CD4-positive, alpha-beta T cell treated with Interleukin-15 for 4 hours (primary cell): ENCODE measurements around the gene LPP.

ENCODE experiments used
- DNase-seq: peaks from one replicate; pipeline ENCODE4 v3.0.0-alpha.2; 2020; ENCODE audit warnings: low spot score

The LPP gene

DNA sequence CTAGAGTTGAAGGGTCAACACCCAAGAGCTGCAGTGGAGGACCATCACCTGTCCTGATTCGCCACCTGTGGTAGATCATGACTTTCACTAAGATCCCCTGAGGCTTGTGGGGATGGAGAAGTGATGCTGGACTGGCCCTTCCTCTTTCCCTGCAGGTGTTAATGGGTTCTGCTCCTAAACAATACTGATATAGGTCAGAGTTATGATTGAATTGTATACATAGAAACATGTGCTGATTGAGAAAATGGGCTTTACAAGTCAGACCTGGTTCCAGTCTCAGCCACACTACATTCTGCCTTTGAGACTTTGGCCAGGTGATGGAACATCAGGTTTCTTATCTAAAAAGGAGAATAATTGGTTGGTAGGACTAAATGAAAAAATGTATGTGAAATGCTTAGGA, 598.9 kb downstream of the LPP start:
- no peak for DNase-seq

DNA sequence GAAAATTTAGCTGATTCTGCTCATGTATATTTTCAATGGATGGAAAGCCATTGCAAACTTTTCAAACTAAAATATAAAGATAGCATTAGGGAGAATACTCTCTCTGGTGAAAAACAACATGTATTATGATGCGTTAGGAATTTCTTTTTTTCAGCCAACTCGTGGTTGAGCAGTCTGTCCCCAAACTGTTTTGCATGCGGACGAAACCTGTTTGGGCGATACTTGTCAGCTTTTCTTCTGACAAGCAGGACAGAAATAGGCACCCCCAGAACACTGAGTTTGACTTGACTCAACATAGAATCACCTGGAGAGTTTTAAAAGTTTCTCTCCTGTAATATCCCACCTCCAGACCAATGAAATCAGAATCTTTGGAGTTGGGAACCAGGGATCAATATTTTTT, 600.3 kb downstream of the LPP start:
- no peak for DNase-seq

DNA sequence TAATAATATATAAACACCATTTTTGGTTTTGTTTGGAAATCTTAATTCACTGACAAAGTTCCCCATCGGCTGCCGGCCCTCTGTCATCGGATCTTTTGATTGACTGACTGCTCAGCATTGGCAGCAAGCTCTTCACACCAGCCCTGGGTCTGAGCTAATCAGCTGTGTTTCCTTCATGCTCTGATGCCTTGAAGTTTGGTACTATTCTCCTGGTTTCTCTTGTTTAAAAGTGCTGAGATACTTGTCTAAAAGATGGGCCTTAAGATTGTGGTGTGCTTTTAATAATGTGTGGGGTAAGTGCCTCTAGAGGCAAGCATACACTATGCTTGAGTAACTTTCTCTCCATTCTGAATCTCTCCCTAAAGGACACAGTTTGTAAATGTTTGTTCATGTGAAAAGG, 602.3 kb downstream of the LPP start:
- no peak for DNase-seq

DNA sequence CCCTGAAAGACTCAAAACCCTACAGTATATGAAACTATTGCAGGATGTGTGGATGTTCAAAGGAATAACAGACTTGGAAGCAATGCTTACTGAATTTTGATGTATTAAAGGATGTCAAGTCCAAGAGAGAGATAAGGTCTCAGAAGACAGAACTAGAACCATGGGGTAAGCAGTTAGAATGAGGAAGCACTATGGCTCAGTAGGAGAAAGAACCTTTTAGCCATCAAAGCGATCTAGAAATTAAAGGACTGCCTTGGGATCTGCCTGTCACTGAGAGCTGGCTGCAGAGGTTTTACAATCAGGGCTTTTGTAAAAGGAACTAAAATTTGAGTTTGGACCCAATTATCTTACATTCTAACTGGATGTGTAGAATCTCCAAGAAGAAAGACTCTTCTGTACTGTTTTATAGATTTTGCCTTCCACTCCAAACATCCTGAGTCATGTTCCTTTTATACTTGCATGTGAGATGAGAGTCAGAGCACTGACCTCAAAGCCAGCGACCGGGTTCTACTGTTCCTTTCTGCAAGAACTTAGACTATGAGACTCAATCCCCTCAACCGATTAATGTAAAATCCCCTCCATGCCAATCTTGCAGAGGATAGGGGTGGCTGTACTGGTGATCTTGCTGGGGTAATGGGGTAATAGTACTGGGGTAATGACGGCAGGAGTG, 605.5 kb downstream of the LPP start:
- DNase-seq: no peak

DNA sequence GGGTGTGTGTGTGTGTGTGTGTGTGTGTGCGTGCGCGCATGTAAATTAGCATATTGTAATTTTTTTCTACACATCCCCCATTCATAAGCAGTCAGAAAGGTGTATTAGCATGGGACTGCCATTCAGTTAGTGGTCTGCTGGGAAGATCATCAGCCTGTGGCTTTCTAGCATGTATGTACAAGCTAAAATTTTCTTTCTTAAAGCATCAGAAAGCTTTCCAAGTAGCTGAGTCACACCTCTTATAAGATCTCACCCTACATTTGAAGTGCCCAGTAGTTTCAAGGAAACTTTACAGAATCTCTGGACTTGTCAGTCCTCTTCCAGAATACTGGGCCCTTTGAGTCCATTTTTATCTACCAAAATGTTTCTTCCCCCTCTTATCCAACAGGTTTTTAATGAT, 606.5 kb downstream of the LPP start:
- no peak for DNase-seq

DNA sequence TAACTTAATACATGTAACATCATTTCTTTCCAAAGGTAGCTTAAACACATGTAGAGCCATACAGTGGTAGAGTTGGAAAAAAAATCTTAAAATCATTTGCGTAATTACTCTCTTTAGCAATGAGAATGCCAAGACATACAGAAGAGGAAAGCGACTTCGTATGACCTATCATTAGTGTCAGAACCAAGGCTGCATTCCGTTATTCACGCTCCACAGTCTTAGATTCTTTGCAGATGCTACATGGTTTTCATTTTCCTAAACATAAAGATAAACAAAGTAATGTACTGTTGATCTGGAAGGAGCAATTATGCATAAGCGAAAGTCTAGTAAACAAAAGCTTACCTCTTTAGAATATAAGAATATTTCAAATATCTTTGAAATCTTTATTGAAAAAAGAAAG, 607.5 kb downstream of the LPP start:
- DNase-seq: no peak

DNA sequence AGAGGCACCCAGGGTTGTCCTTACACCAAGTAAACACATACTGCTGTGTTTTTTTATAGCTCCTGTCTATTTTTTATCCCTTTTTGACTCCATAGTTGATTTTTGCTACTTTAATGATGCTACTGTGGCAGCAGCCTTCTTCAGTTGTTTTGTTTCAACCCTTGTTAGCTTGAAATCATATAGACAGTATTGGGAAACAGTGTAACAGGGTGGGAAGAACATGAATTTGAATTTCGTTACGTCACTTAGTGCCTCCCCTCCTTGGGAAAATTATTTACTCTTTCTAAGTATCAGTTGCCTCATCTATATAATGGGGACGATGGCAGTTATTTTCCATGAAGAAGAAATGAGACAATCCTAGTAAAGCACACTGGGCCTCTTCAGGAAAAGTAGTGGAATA, 608.0 kb downstream of the LPP start:
- no peak for DNase-seq

DNA sequence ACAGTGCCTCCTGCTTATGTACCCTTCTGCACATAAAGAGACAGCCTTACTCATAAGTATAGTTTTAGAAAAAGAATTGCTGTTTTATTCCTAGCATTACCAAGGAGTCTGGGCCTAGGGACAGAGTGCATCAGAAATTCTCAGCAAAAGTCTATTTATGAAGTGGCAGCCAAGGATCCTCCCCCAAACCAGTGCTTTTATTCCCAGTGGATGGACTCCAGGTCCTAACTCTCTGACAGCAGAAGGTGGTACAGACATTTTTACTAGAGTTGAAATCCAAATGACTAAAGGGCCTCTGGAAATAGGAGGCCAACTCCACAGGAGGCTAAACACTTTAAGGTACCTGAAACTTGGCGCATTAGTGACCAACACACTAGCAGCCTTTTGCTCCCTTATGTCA, 610.7 kb downstream of the LPP start:
- no peak for DNase-seq

DNA sequence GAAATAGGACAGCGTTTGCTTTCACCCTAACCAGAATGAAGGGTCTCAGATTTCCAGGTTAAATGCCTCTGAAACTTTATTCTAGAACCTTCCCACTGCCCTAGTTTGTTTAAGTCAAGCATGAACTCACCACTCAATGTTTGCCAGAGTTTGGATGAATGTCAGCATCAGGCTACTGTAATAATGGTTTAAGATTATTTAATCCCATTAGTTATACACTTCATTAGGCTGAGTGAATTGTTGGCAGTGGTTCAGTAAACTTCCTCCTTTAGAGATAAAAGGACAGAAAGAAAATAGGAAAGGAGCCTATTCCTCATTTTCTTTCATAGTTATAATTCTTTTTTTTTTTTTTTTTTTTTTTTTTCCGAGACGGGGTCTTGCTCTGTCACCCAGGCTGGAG, 615.9 kb downstream of the LPP start:
- DNase-seq: no peak

DNA sequence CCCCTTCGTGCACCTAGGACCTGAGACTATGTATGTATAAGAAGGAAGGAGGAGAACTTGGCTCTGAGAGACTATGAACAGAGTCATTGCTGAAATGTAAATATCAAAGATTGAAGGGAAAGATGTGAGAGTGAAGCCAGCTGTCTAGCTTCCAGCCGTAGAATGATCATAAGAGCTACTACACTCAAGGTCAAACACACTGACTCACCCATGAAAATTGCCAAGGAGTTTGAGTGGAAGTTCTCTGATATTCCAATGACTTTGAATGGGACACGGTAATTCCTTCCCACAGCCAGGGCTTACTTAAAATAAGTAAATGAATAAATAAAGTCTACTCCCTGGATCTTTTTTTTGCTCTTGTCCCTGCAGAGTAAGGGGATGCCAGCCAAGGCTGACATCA, 618.9 kb downstream of the LPP start:
- DNase-seq: no peak

DNA sequence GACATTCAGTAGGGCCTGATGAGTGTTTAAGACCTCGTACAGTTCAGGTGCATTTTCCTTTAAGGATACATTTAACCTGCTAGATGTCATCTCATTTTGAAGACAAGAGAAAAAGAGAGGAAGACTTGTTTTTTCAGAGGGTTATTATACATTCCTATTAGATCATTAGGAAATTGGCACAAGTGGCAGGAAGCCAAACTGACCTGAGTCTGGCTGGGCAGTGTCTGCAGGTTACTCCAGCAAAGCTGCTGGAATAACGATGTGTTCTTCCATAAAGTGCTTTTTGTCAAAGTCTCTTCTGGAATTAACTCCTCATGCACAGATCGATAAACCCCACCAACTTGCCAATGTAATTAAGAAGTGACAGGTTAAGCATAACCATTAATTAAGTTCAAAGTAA, 621.5 kb downstream of the LPP start:
- DNase-seq: no peak

DNA sequence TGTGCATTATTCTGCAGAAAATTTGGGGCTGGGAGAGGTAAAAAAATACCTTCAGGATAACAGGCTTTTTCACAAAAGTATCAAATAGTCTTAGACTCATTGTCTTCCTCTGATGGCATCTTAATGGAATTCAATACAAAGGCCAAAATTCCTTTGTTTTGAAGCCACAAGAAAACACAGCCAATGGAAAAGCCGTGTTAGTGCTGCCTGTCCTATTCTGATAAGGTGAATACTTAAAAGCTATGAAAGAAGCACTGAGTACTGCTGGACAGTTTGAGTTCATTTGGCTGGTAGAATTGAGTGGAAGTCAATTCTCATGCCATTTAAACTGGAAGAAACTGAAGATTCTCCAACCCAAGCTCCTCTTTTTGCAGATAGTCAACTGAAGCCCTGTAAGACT, 622.5 kb downstream of the LPP start:
- no peak for DNase-seq

DNA sequence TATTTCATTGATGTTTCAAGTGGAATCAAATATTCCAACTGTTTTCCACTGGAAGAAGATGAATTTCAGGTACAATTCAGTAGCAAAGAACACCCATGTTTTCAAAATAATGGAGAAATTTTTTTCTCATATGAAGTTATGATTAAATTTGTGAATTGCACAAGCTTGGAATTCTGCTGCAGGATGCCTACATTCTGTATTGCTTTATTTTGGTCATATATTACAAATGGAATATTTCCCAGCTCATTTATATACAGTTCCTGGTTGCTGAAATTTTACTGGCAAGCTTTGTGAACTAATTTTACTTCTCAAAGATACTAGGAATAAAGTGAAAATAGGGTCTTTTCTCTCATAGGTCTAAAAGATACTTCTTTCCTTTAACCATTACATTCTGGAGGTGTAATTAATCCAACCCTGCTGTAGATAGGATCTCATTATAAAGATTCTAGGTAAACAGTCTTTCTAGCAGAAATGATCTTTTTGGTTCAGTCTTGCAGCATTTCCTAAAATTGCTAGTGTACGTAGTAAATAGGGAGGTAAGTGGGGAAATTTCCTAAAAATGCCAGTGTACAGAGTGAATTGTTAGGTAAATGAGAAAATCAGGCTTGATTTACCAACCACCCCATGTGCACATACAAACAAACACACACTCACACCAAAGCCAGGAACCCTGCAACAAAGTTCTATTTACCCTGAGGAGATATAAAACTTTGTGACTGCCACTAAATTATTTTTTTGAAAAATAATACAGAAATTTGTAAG, 624.3 kb downstream of the LPP start:
- no peak for DNase-seq

DNA sequence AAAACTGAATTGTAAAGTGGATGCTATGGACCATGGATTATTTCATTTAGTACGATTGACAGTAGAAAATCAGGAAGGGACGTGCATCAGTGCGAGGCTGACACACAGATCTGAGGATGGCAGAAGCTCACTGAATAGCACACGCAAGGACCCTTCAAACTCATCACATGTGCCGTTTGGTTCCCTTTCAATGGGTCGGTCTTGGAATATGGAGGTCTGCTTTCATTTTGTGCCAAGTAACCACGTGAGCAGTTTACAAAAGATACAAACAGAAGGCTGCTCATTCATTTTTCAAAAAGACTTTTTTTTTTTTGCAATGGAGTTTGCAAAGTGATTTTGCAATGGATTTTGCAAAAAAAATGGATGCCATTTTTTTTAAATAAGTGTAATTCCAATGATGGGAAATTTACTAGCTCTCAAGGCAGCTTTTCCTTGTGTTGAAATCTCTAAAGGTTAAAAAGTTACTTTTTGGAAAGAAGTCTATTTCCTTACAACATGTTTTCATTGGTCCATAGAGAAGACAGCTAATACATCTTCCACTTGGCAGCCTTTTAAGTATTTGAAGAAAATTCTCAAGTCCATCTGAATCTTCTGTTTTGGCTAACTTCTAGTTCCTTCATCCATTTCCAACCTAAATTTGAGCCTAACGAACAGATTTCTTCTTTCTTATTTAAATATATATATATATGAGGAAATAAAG, 625.5 kb downstream of the LPP start:
- DNase-seq: no peak

DNA sequence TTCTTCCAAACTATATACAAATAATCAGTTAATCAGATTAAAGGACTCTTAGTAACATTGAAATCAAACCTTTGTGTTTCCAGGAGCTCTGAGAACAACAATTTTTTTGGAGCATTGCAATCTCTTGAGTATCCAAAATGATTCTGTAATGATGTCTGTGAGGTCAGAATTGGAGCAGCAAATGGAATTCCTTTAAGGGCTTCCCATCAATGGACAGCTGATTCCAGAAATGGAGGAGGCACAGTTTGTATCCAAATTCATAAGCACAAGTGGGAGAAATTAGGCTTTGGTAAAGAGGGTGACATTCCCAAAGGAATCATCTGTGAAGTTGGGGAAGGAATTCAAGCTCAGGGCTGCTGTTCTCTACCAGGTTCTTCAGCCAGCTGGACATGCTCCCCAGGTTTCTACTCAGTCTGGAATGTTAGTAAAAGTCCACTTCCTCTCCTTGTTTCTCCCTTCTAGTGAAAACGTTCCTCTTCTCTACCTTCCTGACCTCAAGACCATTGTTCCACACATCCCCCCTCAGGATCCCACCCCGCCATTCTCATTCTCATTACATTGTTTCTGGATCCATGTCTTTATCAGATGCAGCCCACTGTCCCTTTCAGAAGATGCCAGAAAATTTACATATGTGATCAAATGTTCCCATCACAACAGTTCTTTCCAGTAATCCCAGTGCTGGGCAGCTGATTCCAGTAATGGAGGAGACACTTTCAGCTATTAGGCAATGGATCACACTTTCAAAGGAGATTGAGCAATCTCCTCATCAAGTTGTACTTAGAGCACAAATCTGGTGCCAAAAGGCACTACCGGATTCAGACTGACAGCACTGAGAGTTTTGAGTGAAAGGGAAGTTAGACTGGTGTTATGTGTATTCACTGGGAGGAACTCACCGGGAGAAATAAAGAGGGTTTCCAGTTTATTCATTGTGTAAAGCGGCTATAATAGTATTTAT, 626.5 kb downstream of the LPP start:
- no peak for DNase-seq

DNA sequence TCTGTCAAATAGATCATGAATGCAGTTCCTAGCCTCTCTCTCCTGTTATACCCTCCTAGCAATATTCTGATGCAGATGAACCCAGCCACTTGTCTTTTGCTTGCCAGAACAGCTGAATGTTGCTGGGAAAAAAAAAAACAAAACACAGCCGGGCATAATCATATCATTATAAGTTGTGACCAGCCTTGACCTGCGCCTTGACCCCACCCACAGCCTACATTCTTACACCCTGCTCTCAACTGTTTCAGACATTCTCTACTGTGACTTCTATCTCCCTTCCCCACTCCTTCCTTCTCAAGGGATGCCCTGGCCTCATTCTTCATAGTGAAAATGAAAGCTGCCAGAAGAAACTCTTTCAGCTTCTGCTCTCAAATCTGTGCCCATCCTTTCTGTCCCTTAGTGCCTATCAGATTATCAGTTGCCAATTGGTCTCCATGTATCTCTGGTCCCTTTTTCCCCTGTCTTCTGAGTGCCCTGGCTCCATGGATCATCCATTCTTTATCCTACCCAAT, 628.7 kb downstream of the LPP start:
- DNase-seq: no peak

DNA sequence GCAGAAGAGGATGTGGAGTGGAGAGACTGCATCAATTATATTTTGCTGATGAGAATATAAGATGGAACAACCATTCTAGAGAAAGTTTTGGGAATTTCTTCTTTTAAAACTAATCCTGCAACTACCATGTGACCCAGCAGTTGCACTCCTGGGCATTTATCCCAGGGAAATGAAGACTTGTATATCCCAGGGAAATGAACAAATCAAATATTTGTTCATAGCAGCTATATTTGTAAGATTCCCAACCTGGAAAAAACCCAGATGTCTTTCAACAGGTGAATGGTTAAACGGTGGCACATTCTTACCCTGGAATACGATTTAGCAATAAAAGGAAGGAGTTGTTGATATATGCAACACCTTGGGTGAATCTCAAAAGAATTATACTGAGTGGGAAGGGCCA, 632.5 kb downstream of the LPP start:
- DNase-seq: no peak

DNA sequence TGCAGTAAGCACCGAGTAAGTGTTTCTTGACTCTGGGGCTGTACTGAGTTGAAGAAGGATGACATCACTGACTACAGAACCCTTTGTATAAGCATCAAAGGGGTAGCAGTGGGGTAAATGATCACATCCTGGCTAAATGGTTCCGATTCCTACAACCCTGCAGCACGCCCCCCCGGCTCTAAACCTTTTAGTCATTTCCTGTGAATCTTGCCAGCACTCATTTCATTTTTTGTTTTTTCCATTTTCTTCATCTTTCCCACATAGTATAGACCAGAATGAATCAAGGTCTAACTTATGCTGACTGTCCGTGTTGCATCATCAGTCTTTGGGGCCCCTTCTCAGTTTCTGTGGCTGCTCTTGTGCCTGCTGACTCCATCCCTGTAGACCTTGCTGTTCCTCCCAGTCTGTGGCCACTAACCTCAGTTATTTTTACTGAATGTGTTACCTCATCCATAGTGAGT, 634.7 kb downstream of the LPP start:
- DNase-seq: peak; percentile 48

DNA sequence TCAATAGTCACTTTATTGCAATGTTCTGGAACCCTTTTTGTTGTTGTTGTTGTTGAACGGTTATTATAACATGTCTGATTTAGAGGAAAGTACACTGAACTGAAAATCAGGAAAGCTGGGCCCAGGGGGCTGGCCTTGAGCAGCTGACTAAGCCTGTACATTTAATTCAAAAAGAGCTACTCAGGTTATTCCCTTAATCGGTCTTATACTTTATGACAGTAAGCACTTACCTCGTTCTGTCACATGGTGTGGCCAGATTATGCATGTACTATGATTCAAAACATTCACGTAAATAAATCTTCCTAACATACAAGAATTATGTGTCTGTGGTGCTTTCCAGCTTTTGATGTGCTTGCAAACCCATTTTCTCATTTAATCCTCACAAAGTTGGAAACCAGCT, 635.3 kb downstream of the LPP start:
- no peak for DNase-seq

DNA sequence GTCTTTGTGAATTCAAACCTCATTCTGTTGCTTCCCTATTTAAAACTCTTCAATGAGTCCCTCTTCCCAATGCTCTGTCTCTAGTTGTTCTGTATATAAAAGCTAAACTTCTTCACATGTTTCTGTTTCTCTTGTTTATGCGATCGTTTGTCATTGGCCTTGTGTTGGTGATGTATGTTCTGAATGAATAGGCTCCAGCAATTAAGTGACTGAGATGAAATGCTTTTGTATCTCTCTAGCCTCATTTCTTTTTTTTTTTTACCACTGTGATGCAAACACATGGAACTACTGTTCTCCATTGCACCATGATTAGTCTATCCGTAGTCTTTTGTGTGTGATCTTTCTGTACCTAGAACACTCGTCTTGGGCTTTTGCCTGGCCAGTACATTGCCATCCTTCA, 637.4 kb downstream of the LPP start:
- no peak for DNase-seq

DNA sequence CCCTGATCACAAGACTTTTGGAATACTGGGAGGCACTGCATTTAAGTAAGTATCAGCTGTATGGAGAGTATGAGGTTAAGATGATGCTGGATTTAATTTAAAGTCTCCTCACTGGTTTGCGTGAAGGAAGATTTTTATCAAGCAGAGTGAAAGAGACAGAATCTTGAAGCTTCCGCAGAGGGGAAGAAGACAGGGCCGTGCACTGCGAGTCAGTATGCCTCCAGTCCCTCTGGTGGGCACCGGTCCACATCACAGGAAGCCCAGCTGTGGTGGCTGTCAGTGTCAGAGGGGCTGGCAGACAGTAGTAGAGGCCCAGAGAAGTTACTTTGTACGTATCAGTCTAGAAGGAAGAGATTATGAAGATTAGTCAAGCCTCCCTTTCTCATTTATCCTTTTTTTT, 638.8 kb downstream of the LPP start:
- no peak for DNase-seq

DNA sequence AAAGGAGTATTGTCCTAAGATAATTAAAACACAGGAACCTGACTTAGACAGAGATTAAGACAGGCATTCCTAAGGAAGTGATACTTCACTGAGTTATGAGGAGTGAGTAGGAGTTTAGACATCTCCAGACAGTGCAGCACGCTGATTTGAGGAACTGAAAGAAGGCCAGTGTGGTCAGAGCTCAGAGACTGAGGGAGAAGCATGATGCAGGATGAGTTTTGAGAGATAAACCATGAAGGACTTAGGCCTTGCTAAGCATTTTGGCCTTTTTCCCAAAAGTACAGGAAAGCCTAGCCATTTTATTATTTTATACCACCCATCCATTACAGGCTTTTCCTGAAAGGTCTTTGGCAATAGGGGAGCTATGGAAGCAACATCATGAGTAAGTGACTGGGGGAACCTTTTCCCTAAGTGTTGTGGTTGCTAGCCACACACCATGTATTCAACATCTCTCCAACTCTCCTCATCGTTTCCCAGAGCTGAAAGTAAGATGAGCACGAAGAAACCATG, 642.2 kb downstream of the LPP start:
- DNase-seq: no peak
